Thyroid gland (tissue), 4 donors: Measurements from ENCODE around the gene MAP2K1.

Experiments
- CTCF ChIP-seq, 6 experiments: fragments of 200-600 bp in 3 of 6; fragments of 450-650 bp in 3 of 6; sonication (generic) in 3 of 6; IDR thresholded peaks; one replicate each; pipeline ENCODE4 v1.5.1; 2016 to 2019; ENCODE audit warnings: antibody characterized with exemption in 6 of 6, mild to moderate bottlenecking in 2 of 6, inconsistent platforms in 1 of 6, moderate library complexity in 1 of 6
- POLR2A ChIP-seq, 2 donors: fragments of 450-650 bp; IDR thresholded peaks; one replicate each; pipeline ENCODE4 v1.6.1; 2017; ENCODE audit warnings: antibody characterized with exemption in 2 of 2, mild to moderate bottlenecking in 2 of 2, moderate library complexity in 1 of 2

DNA sequence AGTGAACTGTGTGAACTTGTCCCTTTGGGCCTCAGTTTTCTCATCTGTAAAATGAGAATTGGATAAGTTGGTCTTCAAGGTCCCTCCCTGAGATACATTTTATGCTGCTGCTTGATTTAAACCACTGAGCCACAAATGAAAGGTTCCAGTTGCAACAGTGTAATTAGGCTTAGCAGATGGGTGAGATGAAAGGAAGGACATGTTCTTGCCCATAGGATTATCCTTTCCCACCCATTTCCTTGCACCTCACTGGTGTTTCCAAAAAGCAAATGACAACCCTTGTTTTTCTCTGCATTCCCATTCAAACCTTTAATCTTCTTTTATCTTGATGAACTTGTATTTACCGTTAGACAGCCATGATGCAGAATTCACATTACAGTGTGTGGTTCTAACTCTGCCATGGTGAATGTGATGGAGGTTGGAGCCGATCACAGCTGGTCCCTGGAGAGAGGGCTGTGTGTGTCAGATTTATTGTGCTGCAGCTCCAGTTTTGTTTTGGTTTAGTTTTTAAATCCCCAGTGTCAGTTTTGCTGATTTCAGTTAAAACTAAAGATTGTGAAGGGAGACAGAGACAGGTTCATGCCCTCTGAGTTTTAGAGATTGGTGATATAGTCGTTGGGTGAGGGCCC lies 44.0 kb downstream of the MAP2K1 start:
- TF ChIP-seq POLR2A (IDR thresholded peaks at IDR 0.05) (no peak), CTCF (IDR thresholded peaks at IDR 0.05) (no peak)
